22Rv1 (cell line): ENCODE results near the gene TIMP1.

Experiments
- H3K27ac ChIP-seq: fragments of 450-650 bp; 2 replicates; pipeline ENCODE4 v1.5.1; 2017
- ZFX ChIP-seq: fragments of 450-650 bp; IDR thresholded peaks from 2 replicates; pipeline ENCODE4 v1.6.1; 2017; ENCODE audit warnings: antibody characterized with exemption, borderline replicate concordance
- TF ChIP-seq, protein P1 (sequence below): fragments of 450-650 bp; IDR thresholded peaks from 2 replicates; pipeline ENCODE4 v1.5.1; 2017; ENCODE audit warnings: mild to moderate bottlenecking

The TIMP1 gene

DNA sequence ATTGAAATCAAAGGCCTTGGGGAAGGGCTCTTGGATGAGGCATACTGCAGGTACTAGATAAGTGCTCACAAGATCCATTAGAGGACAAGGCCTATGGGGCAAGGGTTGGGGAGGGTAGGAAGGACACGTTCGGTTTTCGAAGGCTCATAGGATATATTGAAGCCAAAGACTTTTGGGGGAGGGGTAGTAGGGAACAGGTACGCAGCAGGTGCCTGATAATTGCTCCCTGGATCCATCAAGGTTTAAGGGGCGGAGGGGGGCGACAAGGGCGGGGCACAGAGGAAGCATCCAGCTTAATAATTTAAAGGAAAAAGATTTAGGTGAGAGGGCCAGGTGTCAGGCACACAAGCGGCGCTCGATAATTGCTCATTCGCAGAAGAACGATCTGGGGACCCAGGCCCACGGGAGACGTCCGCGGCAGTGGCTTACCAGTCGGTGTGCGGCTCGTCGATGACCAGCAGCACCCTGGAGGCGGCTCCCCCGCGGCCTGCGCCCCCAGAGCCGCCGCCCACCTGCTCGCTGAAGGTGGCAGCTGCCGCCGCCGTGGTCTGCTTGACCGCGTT is 36.8 kb downstream of the TIMP1 start:
- TF ChIP-seq, protein P1, sequence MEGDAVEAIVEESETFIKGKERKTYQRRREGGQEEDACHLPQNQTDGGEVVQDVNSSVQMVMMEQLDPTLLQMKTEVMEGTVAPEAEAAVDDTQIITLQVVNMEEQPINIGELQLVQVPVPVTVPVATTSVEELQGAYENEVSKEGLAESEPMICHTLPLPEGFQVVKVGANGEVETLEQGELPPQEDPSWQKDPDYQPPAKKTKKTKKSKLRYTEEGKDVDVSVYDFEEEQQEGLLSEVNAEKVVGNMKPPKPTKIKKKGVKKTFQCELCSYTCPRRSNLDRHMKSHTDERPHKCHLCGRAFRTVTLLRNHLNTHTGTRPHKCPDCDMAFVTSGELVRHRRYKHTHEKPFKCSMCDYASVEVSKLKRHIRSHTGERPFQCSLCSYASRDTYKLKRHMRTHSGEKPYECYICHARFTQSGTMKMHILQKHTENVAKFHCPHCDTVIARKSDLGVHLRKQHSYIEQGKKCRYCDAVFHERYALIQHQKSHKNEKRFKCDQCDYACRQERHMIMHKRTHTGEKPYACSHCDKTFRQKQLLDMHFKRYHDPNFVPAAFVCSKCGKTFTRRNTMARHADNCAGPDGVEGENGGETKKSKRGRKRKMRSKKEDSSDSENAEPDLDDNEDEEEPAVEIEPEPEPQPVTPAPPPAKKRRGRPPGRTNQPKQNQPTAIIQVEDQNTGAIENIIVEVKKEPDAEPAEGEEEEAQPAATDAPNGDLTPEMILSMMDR, result no peak
- no peak for TF ChIP-seq ZFX
- no peak overlapping the region for H3K27ac ChIP-seq

DNA sequence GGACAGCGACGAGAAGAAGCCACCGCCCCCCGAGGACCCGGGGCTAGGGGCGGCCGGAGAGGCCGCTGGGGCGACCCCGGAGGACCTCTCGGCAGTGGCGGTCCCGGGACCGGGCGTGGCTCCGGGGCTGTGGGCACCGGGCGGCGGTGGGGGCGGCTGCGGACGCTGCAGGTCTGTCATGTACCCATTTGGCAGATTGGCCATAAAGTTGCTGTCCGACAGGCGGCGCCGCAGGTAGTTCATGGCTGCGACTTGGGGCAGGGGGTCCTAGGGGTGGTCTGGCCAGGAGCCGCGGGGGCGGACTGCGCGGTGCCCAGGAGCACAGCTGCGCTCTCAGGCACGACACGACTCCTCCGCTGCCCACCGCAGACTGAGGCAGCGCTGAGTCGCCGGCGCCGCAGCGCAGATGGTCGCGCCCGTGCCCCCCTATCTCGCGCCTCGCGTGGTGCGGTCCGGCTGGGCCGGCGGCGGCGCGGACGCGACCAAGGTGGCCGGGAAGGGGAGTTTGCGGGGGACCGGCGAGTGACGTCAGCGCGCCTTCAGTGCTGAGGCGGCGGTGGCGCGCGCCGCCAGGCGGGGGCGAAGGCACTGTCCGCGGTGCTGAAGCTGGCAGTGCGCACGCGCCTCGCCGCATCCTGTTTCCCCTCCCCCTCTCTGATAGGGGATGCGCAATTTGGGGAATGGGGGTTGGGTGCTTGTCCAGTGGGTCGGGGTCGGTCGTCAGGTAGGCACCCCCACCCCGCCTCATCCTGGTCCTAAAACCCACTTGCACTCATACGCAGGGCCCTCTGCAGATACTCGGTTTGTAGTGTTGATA is 37.5 kb downstream of the TIMP1 start, which contains the start of gene SYN1:
SYN1 (minus strand) TSS at position 372 of the 817 bp plus-strand sequence; CDS start at position 243, 129 bp downstream.
- TF ChIP-seq ZFX, result no peak
- TF ChIP-seq, protein P1, result peak; percentile 40
- H3K27ac ChIP-seq, result no peak within 1 kb of the TSS

DNA sequence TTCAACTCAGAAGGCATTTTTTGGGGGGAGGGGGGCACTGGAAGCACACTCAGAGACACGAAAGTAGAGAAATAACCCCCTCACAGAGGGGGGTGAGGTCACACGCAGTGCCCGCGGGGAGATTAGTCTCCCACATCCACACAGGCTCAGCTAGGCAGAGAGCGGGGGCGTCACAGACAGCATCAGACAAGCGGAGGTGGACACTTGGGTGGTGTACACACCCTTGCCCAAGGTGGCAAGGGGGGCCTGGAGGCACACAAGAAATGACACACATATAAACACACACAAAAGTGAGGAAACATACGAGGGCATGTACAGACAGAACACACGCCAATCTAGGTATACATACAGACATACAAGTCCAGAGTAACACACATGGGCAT is 38.1 kb downstream of the TIMP1 start:
- TF ChIP-seq, protein P1, result no peak
- TF ChIP-seq ZFX, result no peak
- no peak overlapping the region for H3K27ac ChIP-seq

DNA sequence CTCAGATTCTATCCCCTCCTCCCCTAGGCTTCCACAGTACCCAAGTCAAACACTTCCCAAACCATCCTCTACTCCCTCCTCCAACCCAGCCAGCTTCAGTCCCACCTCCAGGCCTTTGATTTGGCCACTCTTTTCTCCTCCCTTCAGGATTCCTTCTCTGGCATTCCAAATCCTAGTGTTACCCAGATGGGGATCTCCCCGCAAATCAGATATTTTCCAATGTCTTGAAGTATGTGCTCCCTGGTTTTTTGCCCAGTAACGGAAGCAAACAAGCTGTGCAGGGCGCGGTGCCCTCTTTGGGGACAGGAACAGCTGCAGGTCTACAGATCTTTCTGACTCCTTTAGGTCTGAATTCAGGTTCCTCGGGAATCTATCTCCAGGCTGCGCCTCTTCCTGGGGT is 39.6 kb downstream of the TIMP1 start:
- no peak for TF ChIP-seq ZFX
- TF ChIP-seq, protein P1, result no peak
- no peak overlapping the region for H3K27ac ChIP-seq

DNA sequence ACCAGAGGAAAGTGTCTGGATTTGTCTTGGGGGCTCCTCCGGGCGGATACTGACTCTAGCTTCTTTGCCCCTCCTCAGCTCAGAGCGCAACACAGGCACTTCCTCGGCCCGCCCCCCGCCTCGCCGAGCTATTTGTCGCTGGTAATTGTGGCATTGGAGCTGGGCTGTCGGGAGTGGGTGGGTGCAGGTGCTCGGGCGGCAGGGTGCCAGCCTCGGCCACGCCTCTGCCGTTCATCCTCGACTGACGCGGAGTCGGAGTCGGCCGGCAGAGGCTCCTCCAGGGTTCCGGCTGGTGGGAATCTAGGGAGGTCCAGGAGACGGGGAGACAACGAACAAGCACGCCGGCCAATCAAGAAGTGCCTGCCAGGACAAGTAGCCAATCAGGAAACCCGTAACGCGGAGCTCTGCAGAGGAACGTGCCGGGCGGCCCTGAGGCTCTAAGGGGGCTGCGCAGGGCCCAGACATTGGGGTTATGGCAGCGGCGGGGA is 41.3 kb downstream of the TIMP1 start:
- H3K27ac ChIP-seq, result no peak overlapping the region
- TF ChIP-seq ZFX, result no peak
- TF ChIP-seq, protein P1, result no peak

DNA sequence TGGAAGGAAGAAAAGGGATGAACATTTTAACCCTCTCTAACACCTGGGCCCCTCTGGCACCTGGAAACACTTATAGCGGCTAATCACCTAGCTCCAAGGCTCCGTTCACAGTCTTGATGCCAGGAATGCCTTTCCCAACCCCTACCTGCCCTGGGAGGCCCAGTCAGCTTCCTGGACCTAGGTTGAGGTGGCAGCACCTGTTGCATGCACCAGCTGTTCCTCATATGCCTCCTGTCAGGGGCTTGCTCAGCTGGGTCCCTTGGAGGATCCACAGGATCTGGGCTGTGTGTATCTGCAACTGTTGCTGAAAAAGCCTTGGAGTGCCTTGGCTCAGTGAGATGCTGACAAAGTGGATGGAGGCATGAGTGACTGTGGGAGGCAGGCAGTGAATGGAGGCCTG is 43.1 kb downstream of the TIMP1 start:
- H3K27ac ChIP-seq, result no peak overlapping the region
- TF ChIP-seq ZFX, result no peak
- TF ChIP-seq, protein P1, result no peak

DNA sequence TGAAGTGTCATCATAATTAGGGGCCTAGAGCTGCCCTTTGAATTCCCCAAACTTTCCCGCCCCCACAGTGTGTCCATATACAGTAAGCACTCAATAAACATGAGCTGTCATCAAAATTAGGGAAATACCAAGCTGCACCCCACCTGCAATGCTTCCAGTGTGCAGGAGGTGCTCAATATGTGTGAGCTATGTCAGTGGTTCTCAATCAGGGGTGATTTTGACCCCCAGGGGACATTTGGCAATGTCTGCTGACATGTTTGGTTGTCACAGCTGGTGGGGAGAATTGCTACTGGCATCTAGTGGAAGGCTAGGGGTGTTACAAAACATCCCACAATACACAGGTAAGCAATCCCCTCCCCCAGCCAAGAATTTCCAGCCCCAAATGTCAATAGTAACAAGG is 46.7 kb downstream of the TIMP1 start:
- no peak overlapping the region for H3K27ac ChIP-seq
- TF ChIP-seq, protein P1, result no peak
- TF ChIP-seq ZFX, result no peak
